Activated naive CD4-positive, alpha-beta T cell treated with anti-CD3 and anti-CD28 coated beads for 36 hours (primary cell): ENCODE measurements around the gene LMOD1. TPM values are rescaled to one million over a fixed set of nuclear protein-coding genes. Genes with fewer than 3 reads are reported as not detected.

Experiments used
- microRNA-seq: library from miRNA; unstranded; fragments of <30 nt; microRNA quantifications from one replicate; pipeline ENCODE4 v1.2.0, GENCODE V29; 2022; ENCODE audit warnings: borderline microRNAs expressed, borderline replicate concordance
- total RNA-seq, 2 experiments: library from RNA; stranded (reverse); gene quantifications; one replicate each; pipeline ENCODE4 v1.2.3, GENCODE V29; 2021

LMOD1 gene
- total RNA-seq, 2 experiments from 2014 or later, result not detected

Small RNA genes lying within 50 kb of the gene (microRNA-seq; reads per million reads assigned to microRNA genes)
- not detected for gene MIR6739

Other genes starting within 250 kb of the LMOD1 start
- 10 to 100 TPM; 63.9 to 65.7 TPM for gene IPO9, start 117.4 kb downstream of the LMOD1 start, total RNA-seq
- gene SHISA4, start 57.6 kb downstream of the LMOD1 start, total RNA-seq, result under 1 TPM in 1 of 2 experiments, not detected in 1; 0.33 TPM
- 10 to 100 TPM; 52.6 to 54.4 TPM for gene TIMM17A, start 9.0 kb upstream of the LMOD1 start, total RNA-seq
- 10 to 100 TPM; 43.4 to 44.4 TPM for gene RNPEP, start 36.1 kb upstream of the LMOD1 start, total RNA-seq
- gene ELF3, start 64.0 kb upstream of the LMOD1 start, total RNA-seq, result under 1 TPM; 0.27 to 0.31 TPM
- gene GPR37L1, start 176.4 kb upstream of the LMOD1 start, total RNA-seq, result not detected
- 10 to 100 TPM; 28.1 to 30.6 TPM for gene ARL8A, start 198.2 kb upstream of the LMOD1 start, total RNA-seq
- 100 to 1,000 TPM; 112 to 119 TPM for gene PTPN7, start 214.1 kb upstream of the LMOD1 start, total RNA-seq
- under 1 TPM; 0.19 to 0.22 TPM for gene LGR6, start 247.3 kb upstream of the LMOD1 start, total RNA-seq